ENCODE results near the gene ZNF860. TPM values are rescaled to one million over a fixed set of nuclear protein-coding genes. Genes with fewer than 3 reads are reported as not detected.

The ZNF860 gene
- total RNA-seq, 6 experiments from 2014 or later: 0.14 to 0.33 (median 0.17) TPM

DNA sequence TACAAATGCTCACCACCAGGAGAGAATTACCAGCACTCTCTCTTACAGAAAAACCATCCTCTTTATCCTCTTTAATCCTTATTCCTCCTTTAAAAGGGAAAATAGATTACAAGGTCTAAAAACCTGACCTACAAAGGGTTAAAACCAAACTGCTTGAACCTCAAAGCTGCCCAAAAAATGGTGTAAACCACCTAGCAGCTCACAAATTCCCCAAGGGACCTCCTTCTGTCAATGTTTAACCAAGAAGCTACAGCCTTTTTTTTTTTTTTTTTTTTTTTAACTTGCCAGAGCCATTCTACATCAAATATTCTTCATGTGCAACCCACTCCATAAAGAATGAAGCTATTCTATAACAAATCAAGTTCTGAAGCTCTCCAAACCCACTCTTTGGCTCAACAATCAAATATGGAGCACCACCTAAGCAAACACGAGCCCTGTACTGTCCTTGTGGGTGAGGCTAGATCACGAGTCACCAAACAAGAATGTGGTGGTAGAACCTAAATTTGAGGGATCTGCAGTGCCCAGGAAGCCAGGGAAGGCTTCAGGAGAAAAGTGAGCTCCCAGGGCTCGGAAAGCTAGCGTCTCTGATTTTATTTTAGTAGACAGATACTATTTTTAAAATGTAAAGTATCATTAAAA is 20.6 kb upstream of the ZNF860 start:
- Mint-ChIP-seq H3K4me3 (peak overlapping the region; percentile 86), H3K36me3 (ENCODE audit: low read depth) (no peaks in the 10 kb centered on the region), H3K27ac (peak overlapping the region; percentile 76), H3K27me3 (ENCODE audit: insufficient read depth) (peaks cover 3% of the 10 kb centered on the region), H3K4me1 (ENCODE audit: low read depth) (peaks cover 36% of the 10 kb centered on the region), H3K9me3 (0 out of 2 replicates have a peak, but pooled peaks cover under 1% of the 10 kb centered on the region)
- peak; percentile 36 for DNase-seq
- TF ChIP-seq, protein P1, sequence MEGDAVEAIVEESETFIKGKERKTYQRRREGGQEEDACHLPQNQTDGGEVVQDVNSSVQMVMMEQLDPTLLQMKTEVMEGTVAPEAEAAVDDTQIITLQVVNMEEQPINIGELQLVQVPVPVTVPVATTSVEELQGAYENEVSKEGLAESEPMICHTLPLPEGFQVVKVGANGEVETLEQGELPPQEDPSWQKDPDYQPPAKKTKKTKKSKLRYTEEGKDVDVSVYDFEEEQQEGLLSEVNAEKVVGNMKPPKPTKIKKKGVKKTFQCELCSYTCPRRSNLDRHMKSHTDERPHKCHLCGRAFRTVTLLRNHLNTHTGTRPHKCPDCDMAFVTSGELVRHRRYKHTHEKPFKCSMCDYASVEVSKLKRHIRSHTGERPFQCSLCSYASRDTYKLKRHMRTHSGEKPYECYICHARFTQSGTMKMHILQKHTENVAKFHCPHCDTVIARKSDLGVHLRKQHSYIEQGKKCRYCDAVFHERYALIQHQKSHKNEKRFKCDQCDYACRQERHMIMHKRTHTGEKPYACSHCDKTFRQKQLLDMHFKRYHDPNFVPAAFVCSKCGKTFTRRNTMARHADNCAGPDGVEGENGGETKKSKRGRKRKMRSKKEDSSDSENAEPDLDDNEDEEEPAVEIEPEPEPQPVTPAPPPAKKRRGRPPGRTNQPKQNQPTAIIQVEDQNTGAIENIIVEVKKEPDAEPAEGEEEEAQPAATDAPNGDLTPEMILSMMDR (IDR thresholded peaks at IDR 0.05): no peak

DNA sequence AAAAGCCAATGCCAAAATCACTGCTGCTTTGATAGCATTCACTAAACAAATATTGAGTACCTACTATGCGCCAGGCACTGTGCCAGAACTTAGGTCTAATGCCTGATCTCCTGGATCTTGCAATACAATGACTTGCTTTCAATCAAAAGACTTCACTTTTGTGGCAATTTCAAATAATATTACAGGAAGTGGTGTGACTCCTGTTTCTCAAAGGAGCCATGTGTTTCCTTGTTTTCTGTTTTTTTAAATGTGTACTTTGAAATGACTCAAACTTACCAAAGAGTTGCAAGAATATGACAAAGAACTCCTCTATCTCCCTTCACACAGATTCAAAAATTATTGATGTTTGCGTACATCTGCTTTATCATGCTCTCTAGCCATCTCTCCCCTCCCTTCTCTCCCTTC is 18.7 kb upstream of the ZNF860 start:
- Mint-ChIP-seq H3K36me3 (ENCODE audit: low read depth) (no peaks in the 10 kb centered on the region), H3K4me1 (ENCODE audit: low read depth) (peaks cover 52% of the 10 kb centered on the region), H3K27ac (no peak overlapping the region), H3K4me3 (no peak overlapping the region), H3K27me3 (ENCODE audit: insufficient read depth) (peaks cover 3% of the 10 kb centered on the region), H3K9me3 (no peaks in the 10 kb centered on the region)
- DNase-seq: no peak
- TF ChIP-seq, protein P1 (IDR thresholded peaks at IDR 0.05): no peak

DNA sequence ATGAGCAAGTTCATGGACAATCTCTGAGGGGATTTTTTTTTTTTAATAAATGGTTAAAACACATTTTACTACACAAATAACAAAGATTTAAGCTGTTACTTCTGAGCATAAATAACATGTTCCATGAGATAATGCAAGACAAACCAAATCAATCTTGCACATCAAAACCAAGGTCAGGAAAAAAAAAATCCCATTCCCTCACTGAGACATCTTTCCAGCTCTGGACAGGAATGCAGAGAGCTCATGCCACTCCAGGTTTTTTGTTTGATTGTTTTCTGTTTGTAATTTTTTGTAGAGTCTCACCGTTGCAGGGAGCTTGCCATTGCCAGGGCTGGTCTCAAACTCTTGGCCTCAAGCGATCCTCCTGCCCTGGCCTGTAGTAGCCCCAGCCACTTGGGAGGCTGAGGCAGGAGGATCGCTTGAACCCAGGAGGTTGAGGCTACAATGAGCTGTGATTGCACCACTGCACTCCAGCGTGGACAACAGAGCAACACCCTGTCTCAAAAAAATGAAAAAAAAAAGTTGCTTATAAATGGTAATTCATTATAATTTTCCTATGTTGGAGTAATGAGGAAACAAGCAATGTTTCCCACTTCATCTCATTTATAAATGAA is 14.5 kb upstream of the ZNF860 start:
- Mint-ChIP-seq H3K9me3 (no peaks in the 10 kb centered on the region), H3K4me1 (ENCODE audit: low read depth) (peaks cover 52% of the 10 kb centered on the region), H3K27me3 (ENCODE audit: insufficient read depth) (no peaks in the 10 kb centered on the region; the same call in 1 of the 2 replicates), H3K4me3 (no peak overlapping the region), H3K27ac (no peak overlapping the region), H3K36me3 (ENCODE audit: low read depth) (no peaks in the 10 kb centered on the region)
- TF ChIP-seq, protein P1 (IDR thresholded peaks at IDR 0.05): no peak
- DNase-seq: no peak

DNA sequence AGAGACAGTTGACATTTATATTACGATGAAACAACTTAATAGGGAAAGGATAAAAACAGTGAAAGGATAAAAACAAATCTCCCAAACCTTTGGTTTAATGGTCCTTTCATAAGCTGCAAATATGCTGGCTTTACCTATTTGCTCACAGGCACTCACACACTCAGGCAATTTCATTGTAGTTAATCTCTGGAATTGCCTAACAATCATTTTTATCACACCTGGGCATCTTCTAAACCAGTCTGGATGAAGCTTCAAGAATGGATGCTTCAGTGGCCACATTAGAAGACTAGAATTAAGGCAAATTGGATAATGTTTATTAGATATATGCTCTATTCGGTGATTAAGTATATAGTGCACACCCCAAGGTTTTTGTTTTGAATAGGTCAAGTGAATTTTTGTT is 14.0 kb upstream of the ZNF860 start:
- Mint-ChIP-seq H3K4me1 (ENCODE audit: low read depth) (peaks cover 51% of the 10 kb centered on the region), H3K4me3 (no peak overlapping the region), H3K27ac (peak overlapping the region; percentile 54), H3K36me3 (ENCODE audit: low read depth) (no peaks in the 10 kb centered on the region), H3K9me3 (no peaks in the 10 kb centered on the region), H3K27me3 (ENCODE audit: insufficient read depth) (no peaks in the 10 kb centered on the region; the same call in 1 of the 2 replicates)
- TF ChIP-seq, protein P1 (IDR thresholded peaks at IDR 0.05): no peak
- DNase-seq: no peak

DNA sequence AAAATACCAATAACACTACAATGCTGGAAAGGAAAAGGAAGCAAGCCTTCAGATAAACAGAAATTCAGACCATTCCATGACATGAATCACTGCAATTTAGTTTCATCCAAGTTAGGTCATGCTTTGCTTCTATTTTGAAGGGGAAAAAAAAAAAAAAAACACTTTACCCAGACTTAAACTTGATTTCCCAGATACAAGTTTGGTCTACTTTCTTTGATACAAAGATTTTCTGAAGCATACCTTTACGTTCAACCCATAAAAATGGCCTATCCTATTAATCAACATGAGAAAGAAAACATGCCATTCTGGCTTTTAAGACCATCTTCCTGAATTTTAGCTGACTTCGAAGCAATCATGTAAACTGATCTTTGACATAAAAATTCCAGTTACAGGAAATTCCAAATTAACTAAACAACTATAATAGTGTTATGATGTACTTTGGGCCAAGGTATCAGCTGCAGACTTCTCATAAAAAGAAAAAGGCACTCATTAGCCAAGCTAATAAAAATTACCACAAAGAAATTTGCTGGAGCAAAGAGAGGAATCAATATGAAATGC is 13.1 kb upstream of the ZNF860 start:
- no peaks in the 10 kb centered on the region for H3K9me3 Mint-ChIP-seq
- H3K36me3 Mint-ChIP-seq (ENCODE audit: low read depth): no peaks in the 10 kb centered on the region
- peak overlapping the region; percentile 79 for H3K27ac Mint-ChIP-seq
- H3K4me1 Mint-ChIP-seq (ENCODE audit: low read depth): peaks cover 46% of the 10 kb centered on the region
- no peaks in the 10 kb centered on the region; the same call in 1 of the 2 replicates for H3K27me3 Mint-ChIP-seq (ENCODE audit: insufficient read depth)
- peak; percentile 69 for DNase-seq
- TF ChIP-seq, protein P1 (IDR thresholded peaks at IDR 0.05): no peak
- peak overlapping the region; percentile 83 for H3K4me3 Mint-ChIP-seq
